Fibroblast of skin of right biceps (primary cell): ENCODE data around the gene ZNF804B.
"Not testable (repeated sequence)": the region's sequence is repeated elsewhere in the genome, so short reads cannot be mapped to it uniquely, and the experiment has no call there.

ENCODE experiments used
- DNase-seq: peaks from one replicate; pipeline ENCODE4 v3.0.0-alpha.2; 2013

Gene ZNF804B

GRCh38 chr7:89103564-89103963 lies 344.1 kb downstream of the ZNF804B start:
- DNase-seq = no peak

DNA sequence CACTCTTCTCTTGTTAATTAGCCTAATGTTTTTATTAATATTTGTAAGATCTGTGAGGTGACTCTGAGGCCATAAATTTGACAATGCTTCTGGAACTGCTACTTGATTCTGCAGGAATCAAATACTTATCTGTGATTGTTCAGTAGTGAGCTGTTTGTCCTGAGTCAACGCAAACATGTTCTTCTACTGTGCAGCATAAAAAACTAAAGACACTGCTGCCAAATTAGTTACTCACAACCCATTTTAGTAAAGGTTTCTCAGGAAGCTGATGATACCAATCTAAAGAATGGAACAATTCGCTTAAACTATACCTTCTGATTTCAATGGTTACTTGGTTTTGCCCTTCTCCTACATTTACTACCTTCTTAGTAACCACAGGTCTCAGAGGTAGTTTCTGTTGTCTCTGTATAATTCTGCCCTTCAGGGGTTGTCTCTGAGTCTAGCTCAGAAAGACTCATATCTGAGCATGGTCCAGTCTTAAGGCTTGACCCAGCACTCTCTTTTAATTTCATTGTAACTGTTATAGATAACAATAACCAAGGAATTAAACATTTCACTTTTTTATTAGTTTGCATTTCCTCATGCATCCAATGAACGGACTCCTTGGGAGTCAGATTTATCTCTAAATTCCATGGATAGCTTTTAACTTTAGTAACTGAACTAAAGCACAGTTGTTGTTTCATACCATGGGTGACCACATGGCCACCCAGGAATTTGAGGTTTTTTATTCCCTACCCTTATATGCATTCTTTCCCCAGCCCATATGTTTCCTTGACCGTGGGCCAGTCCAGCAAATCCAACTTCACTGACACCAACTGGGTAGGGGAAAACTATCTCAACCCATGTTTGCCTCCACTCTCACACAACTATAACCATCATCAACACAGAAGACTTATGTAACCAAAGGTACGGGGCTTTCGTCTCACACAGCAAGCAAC lies 345.5 kb downstream of the ZNF804B start:
- peak; percentile 54 for DNase-seq

- DNase-seq = no peak
These were observed 364.4 kb downstream of the ZNF804B start for GRCh38 chr7:89123871-89124270.

DNA sequence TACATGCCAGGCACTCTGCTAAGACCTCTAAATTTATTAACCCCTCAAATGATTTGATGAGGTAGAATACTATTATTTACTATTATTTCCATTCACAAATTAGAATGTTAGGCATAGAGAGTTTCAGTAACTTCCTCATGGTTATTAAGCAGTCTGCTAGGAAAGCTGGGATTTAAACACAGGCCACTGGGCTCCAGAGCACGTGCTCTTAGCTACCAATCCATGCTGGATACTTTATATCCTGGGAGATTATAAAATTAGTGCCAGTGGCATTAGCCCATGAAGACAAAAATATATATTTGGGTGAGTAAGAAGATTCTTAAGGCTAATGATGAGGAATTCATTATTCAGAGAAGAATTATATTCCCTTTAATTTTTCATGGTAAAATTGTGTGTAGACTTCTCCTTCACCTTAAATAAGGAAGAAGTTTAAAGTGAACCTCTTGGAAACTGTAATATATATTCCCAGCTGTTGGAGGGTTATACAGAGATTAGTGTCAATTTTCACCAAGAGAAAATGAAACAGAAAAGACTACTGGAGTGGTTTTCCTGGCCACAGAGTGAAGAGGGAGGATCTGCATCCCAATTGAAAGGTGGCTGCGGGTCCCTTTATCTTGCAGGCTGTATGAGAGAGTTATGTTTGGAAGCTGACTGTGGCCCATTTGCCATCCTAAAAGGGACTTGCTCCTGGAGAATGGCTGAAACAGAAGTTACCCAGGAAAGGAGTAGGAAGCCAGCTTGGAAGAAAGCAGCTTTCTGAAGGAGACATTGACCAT lies 370.3 kb downstream of the ZNF804B start:
- no peak for DNase-seq

DNA sequence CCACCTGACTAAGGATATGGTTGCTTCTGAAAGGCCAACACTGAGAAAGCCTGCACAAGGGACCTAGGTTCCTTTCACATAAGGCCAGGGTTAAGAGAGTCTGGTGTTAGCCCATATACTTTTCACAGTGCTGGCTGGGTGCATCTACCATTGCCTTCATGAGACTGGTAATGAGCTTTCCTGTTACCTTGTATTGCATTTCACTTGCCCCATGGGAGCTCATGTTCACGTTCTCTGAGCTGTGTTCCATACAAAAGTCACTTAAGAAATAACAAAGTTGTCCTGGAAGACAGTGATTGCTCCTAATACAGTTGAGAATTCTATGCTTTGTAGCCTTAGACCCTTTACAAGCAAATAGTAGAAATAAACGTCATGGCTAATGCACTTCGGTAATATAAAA lies 373.9 kb downstream of the ZNF804B start:
- no peak for DNase-seq

DNA sequence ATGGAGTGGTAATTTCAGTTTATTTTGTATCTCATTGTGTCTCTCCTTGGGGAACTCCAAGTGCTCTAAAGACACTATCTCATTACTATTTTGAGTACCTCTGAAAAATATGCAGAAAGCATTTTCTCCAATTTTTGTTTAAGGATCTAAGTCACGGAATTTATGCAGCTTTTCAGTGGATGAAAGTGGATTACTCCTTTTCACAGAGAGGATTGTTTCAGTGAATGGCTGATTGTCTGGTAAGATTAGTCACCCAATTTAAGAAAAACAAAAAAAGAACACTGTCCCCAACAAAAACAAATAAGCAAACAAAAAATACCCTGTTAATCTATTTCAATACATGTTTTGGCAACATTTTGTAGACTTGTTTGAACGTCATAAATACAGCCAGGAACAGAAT lies 374.3 kb downstream of the ZNF804B start:
- DNase-seq = no peak

DNA sequence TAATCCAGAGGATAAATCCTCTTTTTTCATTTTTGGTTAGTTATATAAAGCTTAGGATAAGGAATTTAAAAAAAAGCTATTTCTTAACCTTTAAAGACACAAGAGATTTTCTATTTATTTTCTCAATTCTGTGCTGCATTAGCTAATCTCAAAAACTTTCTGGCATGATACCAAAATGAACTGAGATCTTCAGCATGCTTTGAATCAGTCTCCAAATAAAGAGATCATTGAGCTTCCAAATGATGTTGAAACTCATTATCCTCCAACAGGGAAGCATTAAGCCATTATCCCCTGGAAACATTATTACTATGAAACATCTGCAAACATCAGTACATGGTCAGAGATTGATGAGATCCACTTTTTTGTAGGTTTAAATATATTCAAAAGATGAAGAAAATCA lies 386.3 kb downstream of the ZNF804B start:
- DNase-seq = no peak

GRCh38 chr7:89160107-89160506 lies 400.6 kb downstream of the ZNF804B start:
- DNase-seq = no peak

- no peak for DNase-seq
These were observed 405.9 kb downstream of the ZNF804B start for GRCh38 chr7:89165421-89165820.

DNA sequence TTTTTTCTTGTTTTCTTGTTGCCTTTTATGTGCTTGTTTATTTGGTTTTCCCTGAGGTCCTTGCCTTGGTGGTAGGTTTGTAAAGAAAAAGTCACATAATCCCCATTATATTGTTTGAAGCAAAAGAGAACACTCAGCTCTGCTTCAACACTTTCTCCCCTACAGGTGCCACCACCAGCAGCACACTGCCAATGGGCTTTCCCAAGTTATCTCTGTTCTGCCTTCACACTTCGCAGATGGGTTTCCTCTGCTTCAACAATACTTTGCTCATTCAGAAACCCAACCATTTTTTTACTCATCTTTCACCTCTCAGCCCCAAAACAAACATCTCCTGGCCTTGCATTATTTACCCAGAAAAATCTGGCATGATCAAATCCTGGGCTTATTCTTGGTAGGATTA lies 411.1 kb downstream of the ZNF804B start:
- no peak for DNase-seq

GRCh38 chr7:89182116-89182515 lies 422.6 kb downstream of the ZNF804B start:
- no peak for DNase-seq

DNA sequence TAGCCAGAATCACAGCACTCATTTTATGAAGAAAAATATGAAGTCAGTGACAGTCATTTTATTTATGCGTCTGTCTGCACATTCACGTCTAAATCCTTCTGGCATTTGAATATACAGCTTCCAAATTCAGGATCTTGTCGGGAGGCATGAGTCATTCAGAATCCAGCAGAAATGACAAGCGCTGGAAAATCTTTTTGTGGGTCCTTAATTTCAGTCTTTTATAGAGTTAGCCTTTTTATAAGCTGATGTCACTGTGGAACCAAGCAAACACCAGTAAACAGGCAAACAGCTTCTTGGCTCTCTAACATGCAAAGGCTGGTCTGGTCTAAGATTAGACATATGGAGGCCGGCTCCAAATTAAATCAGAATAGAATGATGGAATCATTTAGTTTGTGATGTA lies 424.2 kb downstream of the ZNF804B start:
- DNase-seq = peak; percentile 38

GRCh38 chr7:89200758-89201157 lies 441.3 kb downstream of the ZNF804B start:
- DNase-seq = peak; percentile 3

GRCh38 chr7:89223900-89224395 lies 464.4 kb downstream of the ZNF804B start:
- peak; percentile 5 for DNase-seq

GRCh38 chr7:89228688-89229171 lies 469.2 kb downstream of the ZNF804B start:
- not testable (repeated sequence) for DNase-seq

- peak; percentile 79 for DNase-seq
These were observed 478.7 kb downstream of the ZNF804B start for GRCh38 chr7:89238156-89238555.

DNA sequence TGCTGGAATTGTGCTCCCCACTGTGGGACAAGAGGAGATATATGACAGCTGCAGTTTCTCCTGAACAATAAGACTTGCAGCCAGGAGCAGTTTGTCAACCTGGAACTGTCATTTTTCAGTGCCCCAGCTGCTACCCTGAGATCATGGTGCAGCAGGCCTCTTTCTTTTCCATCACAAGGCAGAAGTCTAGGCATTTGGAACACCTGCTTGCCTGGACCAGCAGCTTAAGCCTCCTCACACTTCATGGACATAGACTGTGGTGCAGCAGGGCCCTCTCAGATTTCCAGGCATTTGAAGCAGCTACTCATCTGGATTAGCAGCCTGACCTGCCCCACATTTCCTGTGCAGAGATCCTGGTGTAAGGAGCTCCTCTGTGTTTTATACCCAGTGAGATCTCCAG lies 486.7 kb downstream of the ZNF804B start:
- no peak for DNase-seq

GRCh38 chr7:89247207-89247606 lies 487.7 kb downstream of the ZNF804B start:
- DNase-seq = no peak

- no peak for DNase-seq
These were observed 499.6 kb downstream of the ZNF804B start for GRCh38 chr7:89259085-89259484.

GRCh38 chr7:89264126-89264525 lies 504.6 kb downstream of the ZNF804B start:
- no peak for DNase-seq

DNA sequence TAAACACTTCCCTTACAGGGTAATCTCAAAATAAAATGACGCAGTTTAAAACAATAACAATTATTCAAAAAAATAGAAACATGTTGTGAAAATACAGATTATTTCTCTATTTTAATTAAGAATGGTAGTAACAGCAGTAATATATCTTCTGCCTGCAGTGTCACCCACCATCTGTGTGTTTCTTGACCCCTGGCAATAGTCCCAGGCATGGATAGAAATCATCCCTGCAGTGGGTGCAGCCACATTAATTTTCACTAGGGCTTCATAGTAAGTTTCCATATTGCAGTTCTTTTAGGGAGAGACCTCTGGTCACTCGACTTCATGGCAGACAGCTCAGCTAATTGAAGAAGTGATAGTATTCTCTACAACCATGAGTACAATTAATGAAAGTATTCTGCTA lies 506.1 kb downstream of the ZNF804B start:
- DNase-seq = no peak

GRCh38 chr7:89283302-89283701 lies 523.8 kb downstream of the ZNF804B start:
- no peak for DNase-seq

- DNase-seq = no peak
These were observed 549.0 kb downstream of the ZNF804B start for GRCh38 chr7:89308535-89308934.

DNA sequence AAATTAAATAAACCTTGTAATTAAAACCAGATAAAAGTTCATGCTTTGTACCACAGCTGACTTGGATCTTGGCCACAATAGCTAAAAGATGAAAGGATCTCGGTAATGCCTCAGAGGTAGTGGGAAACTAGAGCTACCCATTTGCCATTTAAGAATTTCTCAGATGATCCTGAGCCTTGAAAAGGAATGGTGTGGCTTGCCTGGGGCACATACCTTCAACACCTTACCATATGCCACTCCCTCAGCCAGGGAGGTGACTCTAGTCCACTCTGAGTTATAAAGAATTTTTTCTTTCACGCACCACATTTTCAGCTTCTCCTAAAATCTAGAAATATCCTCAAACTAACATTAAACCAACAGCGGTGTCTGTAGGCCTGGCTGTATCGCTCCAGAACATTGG lies 552.4 kb downstream of the ZNF804B start:
- DNase-seq = no peak
